ENCODE results near the gene KDM6A.

The KDM6A gene

DNA sequence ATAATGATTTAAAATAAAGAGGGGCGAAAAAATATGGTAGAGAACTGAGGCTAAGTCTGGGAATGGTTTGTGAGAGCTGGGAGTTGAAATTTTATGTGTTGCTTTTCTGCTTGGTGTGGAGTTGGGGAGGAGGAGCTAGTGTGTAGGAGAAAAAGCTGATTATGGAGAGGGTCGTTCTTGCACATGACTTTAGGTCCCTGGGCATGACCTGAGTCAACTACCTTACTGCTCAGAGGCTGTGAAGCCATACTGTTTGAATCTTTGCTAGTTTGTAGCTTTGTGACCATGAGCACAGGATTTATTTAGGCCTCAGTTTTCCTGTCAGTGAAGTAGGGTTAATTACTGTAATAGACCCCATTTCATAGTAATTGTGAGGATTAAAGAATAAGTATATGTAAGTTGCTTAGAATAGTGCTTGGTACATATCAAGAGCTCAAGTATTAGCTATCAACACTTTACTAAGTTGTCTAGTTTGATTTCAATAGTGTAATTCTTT lies 78.6 kb downstream of the KDM6A start:
- Histone ChIP-seq H3K27me3 (ENCODE audit: control insufficient read depth, insufficient read depth, low read length) (no peaks in the 10 kb centered on the region), H3K9me3 (ENCODE audit: control insufficient read depth, low read depth, low read length) (peaks cover 15% of the 10 kb centered on the region), H3K4me1 (ENCODE audit: control insufficient read depth, low read depth, low read length) (peaks cover 11% of the 10 kb centered on the region), H3K36me3 (ENCODE audit: control insufficient read depth, low read depth, low read length) (no peaks in the 10 kb centered on the region), H3K9ac (ENCODE audit: low read length) (peak overlapping the region; percentile 94), H3K4me3 (ENCODE audit: low read length) (peak overlapping the region; percentile 71), H3K27ac (ENCODE audit: low read length) (peak overlapping the region; percentile 74)

GRCh38 chrX:44952329-44953027 lies 79.5 kb downstream of the KDM6A start:
- Histone ChIP-seq H3K27ac (ENCODE audit: low read length) (no peak overlapping the region), H3K27me3 (ENCODE audit: control insufficient read depth, insufficient read depth, low read length) (no peaks in the 10 kb centered on the region), H3K9me3 (ENCODE audit: control insufficient read depth, low read depth, low read length) (peaks cover 18% of the 10 kb centered on the region), H3K4me1 (ENCODE audit: control insufficient read depth, low read depth, low read length) (peaks cover 11% of the 10 kb centered on the region), H3K36me3 (ENCODE audit: control insufficient read depth, low read depth, low read length) (no peaks in the 10 kb centered on the region), H3K9ac (ENCODE audit: low read length) (peak overlapping the region; percentile 94), H3K4me3 (ENCODE audit: low read length) (peak overlapping the region; percentile 71)

DNA sequence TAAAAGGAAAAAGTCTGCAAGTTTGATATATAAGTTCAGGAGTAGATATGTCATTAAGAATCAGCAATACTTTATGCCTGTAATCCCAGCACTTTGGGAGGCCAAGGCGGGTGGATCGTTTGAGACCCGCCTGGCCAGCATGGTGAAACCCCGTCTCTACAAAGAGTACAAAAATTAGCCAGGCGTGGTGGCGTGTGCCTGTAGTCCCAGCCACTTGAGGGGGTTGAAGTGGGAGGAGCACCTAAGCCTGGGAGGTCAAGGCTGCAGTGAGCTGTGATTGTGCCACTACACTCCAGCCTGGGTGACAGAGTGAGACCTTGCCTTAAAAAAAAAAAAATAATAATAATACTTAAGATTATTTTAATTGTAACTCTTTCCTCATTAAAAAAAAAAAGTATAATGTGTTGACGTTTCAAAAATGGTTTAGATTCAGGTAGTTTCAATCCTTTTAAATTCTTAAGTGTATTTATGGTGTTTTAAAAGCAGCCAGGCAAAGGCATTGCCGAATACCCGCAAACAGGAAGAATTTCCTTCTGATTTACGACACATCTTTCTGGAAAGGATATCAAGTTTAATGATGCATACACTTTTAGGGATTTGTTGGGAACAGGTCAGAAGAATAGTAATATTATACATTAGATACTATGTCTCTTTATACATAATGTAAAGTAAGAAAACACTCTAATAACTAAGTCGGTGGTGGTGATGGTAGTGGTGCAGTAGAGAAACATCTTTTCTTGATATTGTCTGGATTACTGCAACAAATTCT lies 80.9 kb downstream of the KDM6A start:
- Histone ChIP-seq H3K36me3 (ENCODE audit: control insufficient read depth, low read depth, low read length) (no peaks in the 10 kb centered on the region), H3K4me3 (ENCODE audit: low read length) (peak overlapping the region; percentile 71), H3K27ac (ENCODE audit: low read length) (no peak overlapping the region), H3K4me1 (ENCODE audit: control insufficient read depth, low read depth, low read length) (peaks cover 11% of the 10 kb centered on the region), H3K9ac (ENCODE audit: low read length) (peak overlapping the region; percentile 94), H3K27me3 (ENCODE audit: control insufficient read depth, insufficient read depth, low read length) (no peaks in the 10 kb centered on the region), H3K9me3 (ENCODE audit: control insufficient read depth, low read depth, low read length) (peaks cover 16% of the 10 kb centered on the region)

DNA sequence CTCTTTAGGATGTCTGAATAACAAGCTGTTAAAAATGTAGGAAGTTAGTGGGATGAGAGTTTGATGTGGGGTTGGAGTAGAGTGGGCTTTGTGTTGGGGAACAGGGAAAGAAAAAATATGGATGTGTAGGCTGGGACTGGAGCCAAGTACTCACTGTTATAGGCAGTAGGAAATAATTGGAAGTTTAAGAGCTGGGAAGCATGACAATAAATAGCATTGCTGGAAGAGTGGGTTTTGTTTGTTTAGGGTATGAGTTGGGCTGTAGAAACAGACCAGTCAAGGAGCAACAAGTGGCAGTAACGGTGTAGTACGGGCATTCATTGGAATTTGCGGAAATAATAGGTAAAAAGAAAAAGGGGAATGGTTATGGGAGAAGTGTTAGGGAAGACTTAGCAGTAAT lies 81.6 kb downstream of the KDM6A start:
- H3K27ac ChIP-seq (ENCODE audit: low read length): no peak overlapping the region

GRCh38 chrX:44957848-44958247 lies 84.9 kb downstream of the KDM6A start:
- peaks cover 3% of the 10 kb centered on the region for H3K4me1 ChIP-seq (ENCODE audit: control insufficient read depth, low read depth, low read length)
- H3K9me3 ChIP-seq (ENCODE audit: control insufficient read depth, low read depth, low read length): peaks cover 14% of the 10 kb centered on the region
- H3K4me3 ChIP-seq (ENCODE audit: low read length): no peak overlapping the region
- H3K36me3 ChIP-seq (ENCODE audit: control insufficient read depth, low read depth, low read length): peaks cover 18% of the 10 kb centered on the region
- H3K9ac ChIP-seq (ENCODE audit: low read length): no peak overlapping the region
- no peaks in the 10 kb centered on the region for H3K27me3 ChIP-seq (ENCODE audit: control insufficient read depth, insufficient read depth, low read length)
- H3K27ac ChIP-seq (ENCODE audit: low read length): no peak overlapping the region

More for the DNA sequence above, 81.6 kb downstream of the KDM6A start:
- H3K9me3 ChIP-seq (ENCODE audit: control insufficient read depth, low read depth, low read length): peaks cover 13% of the 10 kb centered on the region
- no peak overlapping the region for H3K9ac ChIP-seq (ENCODE audit: low read length)
- H3K4me3 ChIP-seq (ENCODE audit: low read length): peak overlapping the region; percentile 34
- peaks cover 9% of the 10 kb centered on the region for H3K4me1 ChIP-seq (ENCODE audit: control insufficient read depth, low read depth, low read length)
- no peaks in the 10 kb centered on the region for H3K27me3 ChIP-seq (ENCODE audit: control insufficient read depth, insufficient read depth, low read length)
- H3K36me3 ChIP-seq (ENCODE audit: control insufficient read depth, low read depth, low read length): no peaks in the 10 kb centered on the region

GRCh38 chrX:44958480-44958879 lies 85.5 kb downstream of the KDM6A start:
- Histone ChIP-seq H3K4me3 (ENCODE audit: low read length) (no peak overlapping the region), H3K36me3 (ENCODE audit: control insufficient read depth, low read depth, low read length) (peaks cover 24% of the 10 kb centered on the region), H3K4me1 (ENCODE audit: control insufficient read depth, low read depth, low read length) (peaks cover 3% of the 10 kb centered on the region), H3K27ac (ENCODE audit: low read length) (no peak overlapping the region), H3K9ac (ENCODE audit: low read length) (no peak overlapping the region), H3K27me3 (ENCODE audit: control insufficient read depth, insufficient read depth, low read length) (no peaks in the 10 kb centered on the region), H3K9me3 (ENCODE audit: control insufficient read depth, low read depth, low read length) (peaks cover 16% of the 10 kb centered on the region)

GRCh38 chrX:44961817-44962607 lies 89.0 kb downstream of the KDM6A start:
- H3K36me3 ChIP-seq (ENCODE audit: control insufficient read depth, low read depth, low read length): peaks cover 32% of the 10 kb centered on the region
- no peak overlapping the region for H3K9ac ChIP-seq (ENCODE audit: low read length)
- H3K27ac ChIP-seq (ENCODE audit: low read length): no peak overlapping the region
- H3K9me3 ChIP-seq (ENCODE audit: control insufficient read depth, low read depth, low read length): peaks cover 21% of the 10 kb centered on the region
- H3K4me3 ChIP-seq (ENCODE audit: low read length): no peak overlapping the region
- H3K4me1 ChIP-seq (ENCODE audit: control insufficient read depth, low read depth, low read length): no peaks in the 10 kb centered on the region
- no peaks in the 10 kb centered on the region for H3K27me3 ChIP-seq (ENCODE audit: control insufficient read depth, insufficient read depth, low read length)

DNA sequence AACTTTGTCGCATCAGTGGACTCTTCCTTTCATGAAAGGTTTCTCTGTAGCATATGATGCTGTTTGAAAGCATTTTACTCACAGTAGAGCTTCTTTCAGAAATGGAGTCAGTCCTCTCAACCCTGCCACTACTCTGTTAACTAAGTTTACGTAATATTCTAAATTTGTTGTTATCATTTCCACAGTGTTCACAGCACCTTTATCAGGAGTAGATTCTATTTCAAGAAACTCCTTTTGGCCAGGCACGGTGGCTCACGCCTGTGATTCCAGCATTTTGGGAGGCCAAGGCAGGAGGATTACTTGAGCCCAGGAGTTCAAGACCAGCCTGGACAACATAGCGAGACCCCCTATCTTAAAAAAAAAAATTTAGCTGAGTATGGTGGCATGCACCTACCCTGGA lies 90.0 kb downstream of the KDM6A start:
- H3K9me3 ChIP-seq (ENCODE audit: control insufficient read depth, low read depth, low read length): peaks cover 26% of the 10 kb centered on the region
- H3K36me3 ChIP-seq (ENCODE audit: control insufficient read depth, low read depth, low read length): peaks cover 32% of the 10 kb centered on the region
- no peak overlapping the region for H3K27ac ChIP-seq (ENCODE audit: low read length)
- no peak overlapping the region for H3K4me3 ChIP-seq (ENCODE audit: low read length)
- no peaks in the 10 kb centered on the region for H3K4me1 ChIP-seq (ENCODE audit: control insufficient read depth, low read depth, low read length)
- H3K9ac ChIP-seq (ENCODE audit: low read length): no peak overlapping the region
- no peaks in the 10 kb centered on the region for H3K27me3 ChIP-seq (ENCODE audit: control insufficient read depth, insufficient read depth, low read length)

DNA sequence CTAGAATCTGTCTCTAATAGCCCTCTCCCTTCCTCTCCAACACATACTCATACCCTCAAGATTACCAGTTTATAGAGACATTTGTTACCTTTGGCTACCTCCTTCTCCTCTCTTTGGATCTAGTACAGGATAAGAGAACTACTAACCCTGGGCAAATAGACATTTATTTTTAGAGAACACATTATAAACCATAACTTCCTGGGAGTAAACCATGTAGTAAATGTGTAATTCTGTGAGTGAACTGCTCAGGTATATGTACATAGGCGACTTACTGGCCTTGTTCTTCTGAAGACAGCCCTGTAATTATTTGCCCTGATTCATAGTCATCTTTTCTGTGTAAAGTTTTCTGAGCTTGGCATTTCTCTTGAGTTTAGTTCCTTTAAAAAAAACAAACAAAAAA lies 94.2 kb downstream of the KDM6A start:
- peaks cover 26% of the 10 kb centered on the region for H3K9me3 ChIP-seq (ENCODE audit: control insufficient read depth, low read depth, low read length)

DNA sequence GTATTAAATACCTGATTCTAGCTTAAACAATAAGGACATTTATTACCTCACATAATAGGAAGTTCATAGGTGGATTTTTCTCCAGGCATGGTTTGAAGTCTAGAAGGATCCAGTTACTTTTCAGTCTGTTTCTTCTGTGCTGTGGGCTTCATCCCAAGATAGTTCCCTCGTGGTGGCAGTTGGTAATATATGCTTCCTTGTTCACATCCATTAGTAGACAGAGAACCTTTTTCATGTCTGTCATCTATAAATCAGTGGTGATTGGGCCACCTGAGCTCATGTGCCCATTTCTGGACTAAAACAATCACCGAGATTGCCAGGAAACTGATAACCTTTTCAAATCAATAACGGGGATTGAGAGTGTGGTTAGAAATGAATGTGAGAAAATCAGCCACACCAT lies 97.7 kb downstream of the KDM6A start:
- Histone ChIP-seq H3K27ac (ENCODE audit: low read length) (no peak overlapping the region), H3K9me3 (ENCODE audit: control insufficient read depth, low read depth, low read length) (peaks cover 22% of the 10 kb centered on the region), H3K36me3 (ENCODE audit: control insufficient read depth, low read depth, low read length) (peaks cover 10% of the 10 kb centered on the region), H3K27me3 (ENCODE audit: control insufficient read depth, insufficient read depth, low read length) (no peaks in the 10 kb centered on the region), H3K9ac (ENCODE audit: low read length) (no peak overlapping the region), H3K4me3 (ENCODE audit: low read length) (no peak overlapping the region), H3K4me1 (ENCODE audit: control insufficient read depth, low read depth, low read length) (no peaks in the 10 kb centered on the region)

More for the DNA sequence above, 94.2 kb downstream of the KDM6A start:
- H3K9ac ChIP-seq (ENCODE audit: low read length): no peak overlapping the region
- H3K27ac ChIP-seq (ENCODE audit: low read length): no peak overlapping the region
- H3K4me1 ChIP-seq (ENCODE audit: control insufficient read depth, low read depth, low read length): no peaks in the 10 kb centered on the region
- H3K4me3 ChIP-seq (ENCODE audit: low read length): no peak overlapping the region
- H3K27me3 ChIP-seq (ENCODE audit: control insufficient read depth, insufficient read depth, low read length): no peaks in the 10 kb centered on the region
- H3K36me3 ChIP-seq (ENCODE audit: control insufficient read depth, low read depth, low read length): peaks cover 25% of the 10 kb centered on the region

DNA sequence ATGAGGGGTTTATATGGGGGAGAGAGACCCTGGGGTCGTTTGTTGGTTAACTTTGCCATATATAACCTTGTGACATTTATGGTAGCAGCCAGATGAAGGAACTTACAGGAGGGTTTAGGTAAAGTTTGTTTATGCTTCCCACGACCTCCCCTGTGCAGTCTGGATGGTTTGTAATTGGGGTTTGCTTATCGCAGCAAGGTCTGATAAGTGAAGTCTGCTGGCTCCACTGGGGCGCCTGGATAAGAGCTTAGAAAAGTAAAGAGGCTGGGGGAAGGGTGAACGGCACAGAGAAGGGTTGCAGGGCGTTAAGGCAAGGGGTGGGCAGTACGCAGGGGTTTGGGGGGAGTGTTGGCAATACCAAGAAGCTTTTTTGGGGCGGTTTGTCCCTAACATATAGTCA lies 98.7 kb downstream of the KDM6A start:
- Histone ChIP-seq H3K4me3 (ENCODE audit: low read length) (no peak overlapping the region), H3K9me3 (ENCODE audit: control insufficient read depth, low read depth, low read length) (peaks cover 21% of the 10 kb centered on the region), H3K9ac (ENCODE audit: low read length) (no peak overlapping the region), H3K27me3 (ENCODE audit: control insufficient read depth, insufficient read depth, low read length) (no peaks in the 10 kb centered on the region), H3K36me3 (ENCODE audit: control insufficient read depth, low read depth, low read length) (peaks cover 10% of the 10 kb centered on the region), H3K27ac (ENCODE audit: low read length) (no peak overlapping the region), H3K4me1 (ENCODE audit: control insufficient read depth, low read depth, low read length) (no peaks in the 10 kb centered on the region)

All from iPS-18a (cell line).